Hepatocyte (in vitro differentiated cells): ENCODE data around the gene JARID2. TPM values are rescaled to one million over a fixed set of nuclear protein-coding genes. Genes with fewer than 3 reads are reported as not detected.

Experiments
- DNase-seq: peaks from one replicate; pipeline ENCODE4 v3.0.0-alpha.2; 2016; ENCODE audit warnings: low spot score
- H2AFZ ChIP-seq: fragments of 200-600 bp; sonication (generic); 2 replicates; pipeline ENCODE4 v1.6.0; 2016; ENCODE audit warnings: antibody characterized with exemption, mild to moderate bottlenecking
- H3K27ac ChIP-seq: fragments of 200-600 bp; sonication (generic); 2 replicates; pipeline ENCODE4 v1.5.1; 2016; ENCODE audit warnings: mild to moderate bottlenecking
- H3K27me3 ChIP-seq: fragments of 200-600 bp; sonication (generic); 2 replicates; pipeline ENCODE4 v1.6.1; 2016
- H3K36me3 ChIP-seq: fragments of 200-600 bp; sonication (generic); replicated peaks from 2 replicates; pipeline ENCODE4 v1.5.1; 2016; ENCODE audit warnings: low read depth; ENCODE audit not compliant: insufficient read depth
- H3K4me1 ChIP-seq: fragments of 200-600 bp; sonication (generic); 2 replicates; pipeline ENCODE4 v1.5.1; 2016; ENCODE audit warnings: mild to moderate bottlenecking, moderate library complexity; ENCODE audit not compliant: insufficient read depth
- H3K4me2 ChIP-seq: fragments of 200-600 bp; sonication (generic); 2 replicates; pipeline ENCODE4 v1.6.0; 2016
- H3K4me3 ChIP-seq: fragments of 200-600 bp; sonication (generic); 2 replicates; pipeline ENCODE4 v1.5.1; 2016; ENCODE audit warnings: mild to moderate bottlenecking
- H3K79me2 ChIP-seq: fragments of 200-600 bp; sonication (generic); 2 replicates; pipeline ENCODE4 v1.6.0; 2017; ENCODE audit warnings: mild to moderate bottlenecking
- H3K9me2 ChIP-seq: fragments of 200-600 bp; sonication (generic); replicated peaks from 2 replicates; pipeline ENCODE4 v1.6.0; 2017; ENCODE audit warnings: mild to moderate bottlenecking; ENCODE audit not compliant: insufficient read depth
- H3K9me3 ChIP-seq: fragments of 200-600 bp; sonication (generic); 2 replicates; pipeline ENCODE4 v1.5.1; 2016; ENCODE audit warnings: low read depth, mild to moderate bottlenecking
- H4K20me1 ChIP-seq: fragments of 200-600 bp; sonication (generic); 2 replicates; pipeline ENCODE4 v1.6.0; 2016; ENCODE audit warnings: mild to moderate bottlenecking; ENCODE audit not compliant: insufficient read depth, poor library complexity, severe bottlenecking
- EZH2 ChIP-seq: fragments of 200-600 bp; sonication (generic); IDR thresholded peaks from 2 replicates; pipeline ENCODE4 v1.6.1; 2016; ENCODE audit warnings: antibody characterized with exemption, mild to moderate bottlenecking, borderline replicate concordance
- EZH2phosphoT487 ChIP-seq: fragments of 200-600 bp; sonication (generic); IDR thresholded peaks from one replicate; pipeline ENCODE4 v1.6.1; 2018; ENCODE audit warnings: antibody characterized with exemption, mild to moderate bottlenecking, low read depth, moderate library complexity; ENCODE audit not compliant: unreplicated experiment, severe bottlenecking
- WGBS: methylation state at CpG from one replicate; pipeline ENCODE4 v1.1.6; 2016; ENCODE audit warnings: low lambda C conversion rate; ENCODE audit errors: missing lambda C conversion rate; 5-methylcytosine and 5-hydroxymethylcytosine counted together
- polyA plus RNA-seq: library from polyadenylated mRNA; unstranded; fragments of >200 nt; fragmentation: Nextera tagmentation; extraction: Ambion mirVana; gene quantifications from 2 replicates; pipeline ENCODE4 v1.2.1, GENCODE V29; 2016
- total RNA-seq: library from RNA; depleted of rRNA; stranded (reverse); fragments of >200 nt; gene quantifications from 2 replicates; pipeline ENCODE4 v1.2.3, GENCODE V29; 2014
- TF ChIP-seq, protein P1 (sequence below): fragments of 200-600 bp; sonication (generic); IDR thresholded peaks from 2 replicates; pipeline ENCODE4 v1.5.1; 2016; ENCODE audit warnings: antibody characterized with exemption, mild to moderate bottlenecking; ENCODE audit not compliant: poor library complexity

The JARID2 gene
- total and polyA plus RNA-seq, 2 experiments from 2014 or later, result 4.6 to 11.6 TPM

DNA sequence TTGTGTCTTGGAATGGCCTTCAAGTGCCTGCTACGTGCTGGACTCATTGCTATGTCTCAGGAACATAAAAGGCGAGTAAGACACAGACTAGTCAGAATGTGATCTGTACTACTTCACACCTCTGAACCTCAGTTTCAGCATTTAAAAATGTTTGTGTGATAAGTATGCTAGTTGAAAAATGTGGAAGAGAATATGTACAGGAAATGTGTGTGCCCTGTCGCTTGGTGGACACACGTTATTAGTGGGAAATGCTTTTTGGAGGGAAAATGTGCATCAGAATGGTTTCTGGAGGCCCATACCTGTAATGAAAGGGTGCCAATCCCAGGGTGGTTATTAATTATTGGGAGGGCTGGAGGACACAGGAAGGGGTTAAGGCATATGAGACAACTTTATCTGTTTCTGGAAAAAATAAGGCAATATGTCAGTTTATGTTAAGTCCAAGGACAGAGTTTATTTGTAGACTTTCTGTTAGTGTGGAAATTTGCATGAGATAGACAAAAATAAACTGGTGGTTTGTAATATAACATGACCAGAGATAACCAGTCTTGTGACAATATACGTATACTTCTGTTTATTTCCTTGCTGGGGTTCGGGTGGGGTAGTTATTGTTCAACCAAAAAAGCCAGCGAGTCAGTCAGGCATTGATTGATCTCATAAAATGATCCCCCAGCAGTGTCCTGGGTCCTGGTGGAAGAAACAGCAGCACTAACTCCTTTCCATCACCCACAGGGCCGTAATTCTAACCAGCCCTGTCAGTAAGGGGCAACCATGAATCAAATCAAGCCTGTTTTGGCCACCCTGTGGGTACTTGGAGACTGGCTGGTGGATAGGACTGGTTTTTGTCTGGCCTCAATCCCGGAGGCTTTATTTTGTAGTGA lies 117.9 kb downstream of the JARID2 start:
- Histone ChIP-seq H3K27ac (no peak overlapping the region), H3K4me2 (peak overlapping the region; percentile 50), H3K36me3 (no peaks in the 10 kb centered on the region), H3K27me3 (no peaks in the 10 kb centered on the region), H3K9me2 (no peaks in the 10 kb centered on the region), H2AFZ (no peak overlapping the region), H3K9me3 (no peaks in the 10 kb centered on the region), H3K79me2 (peaks cover 87% of the 10 kb centered on the region), H3K4me1 (peaks cover 40% of the 10 kb centered on the region), H4K20me1 (peaks cover 19% of the 10 kb centered on the region), H3K4me3 (no peak overlapping the region)
- TF ChIP-seq EZH2, result no peak
- TF ChIP-seq, protein P1, sequence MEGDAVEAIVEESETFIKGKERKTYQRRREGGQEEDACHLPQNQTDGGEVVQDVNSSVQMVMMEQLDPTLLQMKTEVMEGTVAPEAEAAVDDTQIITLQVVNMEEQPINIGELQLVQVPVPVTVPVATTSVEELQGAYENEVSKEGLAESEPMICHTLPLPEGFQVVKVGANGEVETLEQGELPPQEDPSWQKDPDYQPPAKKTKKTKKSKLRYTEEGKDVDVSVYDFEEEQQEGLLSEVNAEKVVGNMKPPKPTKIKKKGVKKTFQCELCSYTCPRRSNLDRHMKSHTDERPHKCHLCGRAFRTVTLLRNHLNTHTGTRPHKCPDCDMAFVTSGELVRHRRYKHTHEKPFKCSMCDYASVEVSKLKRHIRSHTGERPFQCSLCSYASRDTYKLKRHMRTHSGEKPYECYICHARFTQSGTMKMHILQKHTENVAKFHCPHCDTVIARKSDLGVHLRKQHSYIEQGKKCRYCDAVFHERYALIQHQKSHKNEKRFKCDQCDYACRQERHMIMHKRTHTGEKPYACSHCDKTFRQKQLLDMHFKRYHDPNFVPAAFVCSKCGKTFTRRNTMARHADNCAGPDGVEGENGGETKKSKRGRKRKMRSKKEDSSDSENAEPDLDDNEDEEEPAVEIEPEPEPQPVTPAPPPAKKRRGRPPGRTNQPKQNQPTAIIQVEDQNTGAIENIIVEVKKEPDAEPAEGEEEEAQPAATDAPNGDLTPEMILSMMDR, result no peak
- no peak for TF ChIP-seq EZH2phosphoT487
- 63% methylated on average over 9 of the region's 9 CpGs for WGBS
- DNase-seq, result no peak

DNA sequence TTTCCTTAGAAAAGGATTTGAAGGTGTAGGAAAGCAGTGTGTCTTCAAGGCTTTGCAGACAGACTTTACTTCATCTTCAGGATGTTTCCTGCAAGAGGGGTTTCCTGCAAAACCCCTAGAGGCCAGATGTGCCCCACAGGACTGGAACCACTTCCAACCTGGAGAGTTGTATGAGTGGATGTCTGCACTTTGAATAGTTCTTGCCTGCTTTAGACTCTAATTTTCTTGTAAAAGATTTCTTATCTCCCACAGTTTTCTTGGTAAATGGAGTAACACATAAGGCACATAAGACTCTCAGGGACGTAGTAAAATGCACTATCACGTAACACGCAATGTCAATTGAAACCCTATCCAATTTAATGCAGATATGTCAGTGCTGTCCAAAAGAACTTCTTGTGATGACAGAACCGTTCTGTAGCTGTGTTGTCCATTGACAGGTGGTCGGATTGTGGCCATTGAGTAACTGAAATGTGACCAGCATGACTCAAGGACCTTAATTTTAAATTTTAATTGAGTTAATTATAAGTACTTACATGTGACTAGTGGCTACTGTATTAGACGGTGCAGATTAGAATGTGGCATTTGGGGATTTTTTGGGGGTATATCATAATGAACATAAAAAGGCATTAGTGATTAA lies 118.7 kb downstream of the JARID2 start:
- Histone ChIP-seq H3K4me1 (peaks cover 40% of the 10 kb centered on the region), H3K9me3 (no peaks in the 10 kb centered on the region), H4K20me1 (peaks cover 18% of the 10 kb centered on the region), H3K27ac (no peak overlapping the region), H3K36me3 (no peaks in the 10 kb centered on the region), H3K9me2 (no peaks in the 10 kb centered on the region), H3K4me3 (no peak overlapping the region), H3K79me2 (peaks cover 88% of the 10 kb centered on the region), H3K27me3 (no peaks in the 10 kb centered on the region), H2AFZ (no peak overlapping the region), H3K4me2 (peak overlapping the region; percentile 52)
- TF ChIP-seq EZH2phosphoT487, result no peak
- WGBS, result 62% methylated on average over 6 of the region's 6 CpGs
- no peak for DNase-seq

DNA sequence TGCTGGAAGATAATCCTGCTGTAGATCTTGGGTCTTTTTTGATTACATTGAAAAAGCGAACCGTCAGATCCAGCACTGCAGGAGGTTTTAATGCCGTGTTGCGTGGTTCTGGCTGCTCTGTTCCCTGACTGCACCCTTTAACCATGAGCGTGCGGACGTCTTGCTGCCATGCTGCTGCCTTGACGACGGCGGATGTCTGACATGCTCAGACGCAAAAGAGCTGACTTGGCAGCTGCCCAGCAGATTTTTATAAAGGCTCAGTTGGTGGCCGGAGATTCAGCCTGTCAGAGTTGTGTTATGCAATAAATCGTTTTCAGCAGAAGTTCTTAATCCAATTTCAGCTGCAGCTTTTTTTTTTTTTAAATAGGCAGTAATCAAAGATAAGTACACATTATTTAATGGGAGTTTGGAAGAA lies 119.4 kb downstream of the JARID2 start:
- Histone ChIP-seq H3K36me3 (no peaks in the 10 kb centered on the region), H3K4me2 (peak overlapping the region; percentile 52), H2AFZ (no peak overlapping the region), H4K20me1 (peaks cover 23% of the 10 kb centered on the region), H3K4me3 (no peak overlapping the region), H3K79me2 (peaks cover 88% of the 10 kb centered on the region), H3K4me1 (peaks cover 41% of the 10 kb centered on the region), H3K9me2 (no peaks in the 10 kb centered on the region), H3K27ac (no peak overlapping the region), H3K27me3 (no peaks in the 10 kb centered on the region), H3K9me3 (no peaks in the 10 kb centered on the region)
- WGBS, result 33% methylated on average over 13 of the region's 13 CpGs
- DNase-seq, result peak; percentile 60
- TF ChIP-seq EZH2phosphoT487 (no peak), EZH2 (no peak)
- TF ChIP-seq, protein P1, result no peak

DNA sequence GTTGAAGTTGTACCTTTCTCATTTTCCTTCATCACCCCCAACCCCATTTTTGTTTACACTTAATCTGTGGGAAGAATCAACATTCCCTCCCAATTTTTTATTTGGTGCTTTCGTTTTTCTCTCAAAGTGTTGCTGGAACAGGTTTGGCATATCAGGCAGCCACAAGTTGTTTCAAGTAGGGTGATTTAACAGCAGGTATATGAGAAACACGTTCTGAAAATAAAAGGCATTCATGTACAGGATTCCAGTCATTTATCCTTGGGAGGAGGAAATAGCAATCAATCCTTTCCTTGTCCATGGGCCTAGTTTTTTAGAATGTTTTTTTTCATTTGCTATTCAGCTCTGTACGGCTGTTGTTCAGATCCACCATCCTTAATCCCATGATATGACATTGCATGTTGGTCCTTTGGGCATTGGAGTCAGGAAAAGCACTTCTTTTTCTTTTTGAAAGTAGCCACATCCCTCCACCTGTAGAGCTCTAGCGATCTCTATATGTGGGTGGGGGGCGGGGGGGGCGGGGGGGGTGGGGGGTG lies 120.2 kb downstream of the JARID2 start:
- H3K4me2 ChIP-seq, result peak overlapping the region; percentile 52

More for the DNA sequence above, 120.2 kb downstream of the JARID2 start:
- H3K27ac ChIP-seq, result no peak overlapping the region
- H3K4me3 ChIP-seq, result no peak overlapping the region
- H4K20me1 ChIP-seq, result peaks cover 29% of the 10 kb centered on the region
- H3K27me3 ChIP-seq, result no peaks in the 10 kb centered on the region
- TF ChIP-seq EZH2 (no peak), EZH2phosphoT487 (no peak)
- TF ChIP-seq, protein P1, result no peak
- 28% methylated on average over 6 of the region's 6 CpGs for WGBS
- DNase-seq, result no peak
- no peak overlapping the region for H2AFZ ChIP-seq
- no peaks in the 10 kb centered on the region for H3K9me3 ChIP-seq
- no peaks in the 10 kb centered on the region for H3K36me3 ChIP-seq
- H3K9me2 ChIP-seq, result no peaks in the 10 kb centered on the region
- peaks cover 88% of the 10 kb centered on the region for H3K79me2 ChIP-seq
- peaks cover 41% of the 10 kb centered on the region for H3K4me1 ChIP-seq
